Stomach (tissue), 4 donors: ENCODE data around the gene LAD1.

Experiments used
- CTCF ChIP-seq, 7 experiments: fragments of 450-650 bp in 4 of 7; fragments of 200-600 bp in 3 of 7; sonication (generic) in 3 of 7; IDR thresholded peaks; one replicate each; pipeline ENCODE4 v1.5.1; 2016 to 2019; ENCODE audit warnings: antibody characterized with exemption in 7 of 7, control low read depth in 2 of 7, mild to moderate bottlenecking in 1 of 7
- POLR2AphosphoS5 ChIP-seq, 3 donors: sonication (generic); formaldehyde crosslinking; IDR thresholded peaks; one replicate each; pipeline ENCODE4 v1.6.1; 2016; ENCODE audit warnings: antibody characterized with exemption in 3 of 3

GRCh38 chr1:201376107-201376463, 23.0 kb downstream of the LAD1 start:
- TF ChIP-seq POLR2AphosphoS5 (IDR thresholded peaks at IDR 0.05) (no peak), CTCF (IDR thresholded peaks at IDR 0.05) (no peak)
